HG02678 (cell line): ENCODE results near the gene MLF2.
A peak's percentile ranks its signal among the peaks of the same experiment; 100 is the strongest.

ENCODE experiments used
- ATAC-seq: cut with Tn5 transposase; IDR thresholded peaks from one replicate; pipeline ENCODE4 v1.9.1; 2021; ENCODE audit warnings: mild to moderate bottlenecking, moderate library complexity; ENCODE audit not compliant: unreplicated experiment

MLF2 gene

GRCh38 chr12:6752921-6753771 lies at the start of gene MLF2:
TSS of gene MLF2 (minus strand) at chr12:6753141. CDS start at chr12:6752334, 807 bp downstream.
- peak; percentile 86 for ATAC-seq

GRCh38 chr12:6799147-6799546 lies 46.2 kb upstream of the MLF2 start:
- no peak for ATAC-seq

DNA sequence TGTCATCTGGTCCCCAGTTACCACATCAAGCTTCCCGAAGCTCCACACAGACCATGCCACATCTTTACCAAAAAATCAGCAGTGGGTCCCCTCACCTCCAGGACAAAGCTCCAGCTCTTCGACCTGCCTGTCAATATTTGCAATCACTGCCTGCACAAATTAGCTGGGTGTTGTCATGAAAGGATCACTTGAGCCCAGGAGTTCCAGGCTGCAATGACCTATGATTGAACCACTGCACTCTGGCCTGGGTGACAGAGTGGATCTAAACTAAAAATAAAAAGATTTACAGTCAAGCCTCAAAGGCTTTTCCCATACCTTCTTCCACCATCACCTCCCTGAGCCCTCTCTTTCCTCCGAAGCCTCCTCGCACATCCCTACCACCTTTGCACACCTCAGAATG lies 43.6 kb upstream of the MLF2 start:
- no peak for ATAC-seq

DNA sequence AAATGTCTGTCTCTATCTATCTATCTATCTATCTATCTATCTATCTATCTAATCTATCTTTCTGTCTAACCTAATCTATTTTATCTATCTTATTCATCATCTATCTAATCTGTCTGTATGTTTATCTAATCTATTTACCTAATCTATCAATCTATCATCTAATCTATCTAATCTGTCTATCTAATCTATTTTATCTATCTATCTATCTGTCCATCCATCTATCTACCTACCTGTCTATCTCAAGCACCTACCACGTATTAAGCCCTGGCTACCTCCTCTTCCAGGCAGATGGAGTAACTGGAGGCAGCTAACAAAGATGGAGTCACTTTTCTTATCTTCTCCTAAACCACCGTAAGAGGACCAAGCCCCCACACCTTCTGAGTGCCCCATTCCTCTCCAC lies 42.1 kb upstream of the MLF2 start:
- ATAC-seq: no peak

GRCh38 chr12:6792522-6793201 lies 39.7 kb upstream of the MLF2 start:
- no peak for ATAC-seq

DNA sequence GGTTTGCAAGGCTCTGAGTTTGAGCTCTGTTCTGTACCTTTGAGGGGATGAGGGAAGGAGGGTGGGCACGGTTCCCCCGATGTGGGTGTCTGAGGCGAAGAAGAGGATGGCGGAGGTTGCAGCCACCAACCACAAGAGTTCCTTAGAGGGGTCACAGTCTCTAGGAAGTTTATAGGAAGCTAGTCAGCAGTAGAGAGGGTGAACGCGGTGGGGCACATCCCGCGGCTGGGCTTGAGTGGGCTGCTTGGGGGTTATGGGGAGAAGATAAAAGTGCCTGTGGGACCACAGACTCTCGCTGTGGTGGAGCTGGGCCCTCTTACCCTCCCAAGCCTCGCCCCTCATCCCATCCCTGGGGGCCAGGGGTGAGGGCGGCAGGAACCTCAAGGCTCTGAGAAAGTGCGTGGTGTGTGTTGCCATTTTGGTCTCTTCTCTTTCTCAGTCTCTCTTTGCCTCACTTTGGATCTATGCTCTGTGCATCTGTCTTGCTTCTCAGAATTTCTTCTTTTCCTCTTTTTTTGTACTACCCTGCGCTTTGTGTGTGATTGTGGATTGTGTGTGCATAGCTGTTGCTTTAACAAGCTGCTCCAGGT lies 39.1 kb upstream of the MLF2 start:
- no peak for ATAC-seq

DNA sequence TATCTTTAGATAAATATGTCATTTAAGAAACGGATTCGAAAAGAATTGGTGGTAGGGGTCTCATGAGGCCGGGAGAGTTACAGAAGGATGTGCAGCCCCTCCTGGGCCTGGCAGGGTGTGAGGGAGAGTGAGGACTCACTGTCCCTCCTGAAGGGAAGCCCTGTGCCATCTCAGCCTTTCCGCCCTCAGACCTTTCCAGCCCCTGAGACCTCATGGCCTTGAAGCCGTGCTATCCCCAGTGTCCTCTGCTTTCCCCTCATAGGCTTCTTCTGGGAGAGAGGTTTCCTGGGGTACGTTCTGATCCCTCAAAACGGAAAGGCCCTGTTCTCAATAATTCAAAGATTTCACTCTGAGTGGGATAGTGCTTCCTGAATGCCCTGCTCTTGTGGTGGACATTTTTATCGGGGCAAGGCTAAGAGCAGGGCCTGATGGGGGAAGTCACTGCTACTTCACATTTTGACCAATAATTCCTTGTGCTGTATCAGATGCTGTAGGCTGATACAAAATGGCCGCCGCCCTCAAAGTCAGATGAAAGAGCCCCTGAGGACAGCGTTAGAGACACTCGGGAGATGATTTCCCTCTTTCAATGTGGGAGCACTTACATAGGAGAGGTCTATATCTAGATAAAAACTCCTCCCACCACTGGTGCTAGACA lies 37.7 kb upstream of the MLF2 start:
- no peak for ATAC-seq

- ATAC-seq: no peak
Observed at GRCh38 chr12:6788972-6789924, 36.3 kb upstream of the MLF2 start, which contains the start of gene CD4. TSS of gene CD4 (plus strand) at chr12:6789528. CDS start at chr12:6800139, 10,611 bp downstream.

GRCh38 chr12:6787309-6787708 lies 34.4 kb upstream of the MLF2 start:
- no peak for ATAC-seq

- ATAC-seq: no peak
Observed at GRCh38 chr12:6786416-6787094, 33.6 kb upstream of the MLF2 start.

DNA sequence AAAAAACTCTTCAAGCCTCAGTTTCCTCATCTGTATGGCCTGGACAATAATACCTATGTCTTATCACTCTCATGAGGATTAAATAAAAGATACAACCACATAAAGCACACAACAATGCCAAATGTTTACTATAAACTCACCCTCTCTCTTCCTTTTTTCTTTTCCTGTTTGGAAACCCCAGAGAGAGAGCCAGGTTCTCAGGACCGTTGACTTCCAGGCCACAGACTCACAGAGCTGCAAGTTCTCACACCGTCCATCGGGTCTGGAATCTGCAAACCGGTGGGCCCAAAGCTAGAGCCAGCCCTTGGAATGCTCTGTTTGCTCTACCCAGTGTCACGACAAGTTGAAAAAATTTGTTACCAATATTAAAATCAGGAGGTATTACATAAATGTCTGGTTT lies 31.8 kb upstream of the MLF2 start:
- ATAC-seq: no peak

DNA sequence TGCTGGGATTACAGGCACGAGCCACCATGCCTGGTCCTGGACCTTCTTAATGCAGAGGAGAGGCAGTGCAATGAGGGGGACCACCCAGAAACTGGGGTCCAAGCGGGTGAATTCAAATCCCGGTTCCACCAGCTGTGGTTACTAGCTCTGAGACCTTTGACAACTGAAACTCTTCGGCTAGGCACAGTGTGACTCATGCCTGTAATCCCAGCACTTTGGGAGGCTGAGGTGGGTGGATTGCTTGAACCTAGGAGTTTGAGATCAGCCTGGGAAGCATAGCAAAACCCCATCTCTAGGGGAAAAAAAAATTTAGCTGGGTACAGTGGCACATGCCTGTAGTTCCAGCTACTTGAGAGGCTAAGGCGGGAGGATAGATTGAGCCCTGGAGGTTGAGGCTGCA lies 31.4 kb upstream of the MLF2 start:
- no peak for ATAC-seq

DNA sequence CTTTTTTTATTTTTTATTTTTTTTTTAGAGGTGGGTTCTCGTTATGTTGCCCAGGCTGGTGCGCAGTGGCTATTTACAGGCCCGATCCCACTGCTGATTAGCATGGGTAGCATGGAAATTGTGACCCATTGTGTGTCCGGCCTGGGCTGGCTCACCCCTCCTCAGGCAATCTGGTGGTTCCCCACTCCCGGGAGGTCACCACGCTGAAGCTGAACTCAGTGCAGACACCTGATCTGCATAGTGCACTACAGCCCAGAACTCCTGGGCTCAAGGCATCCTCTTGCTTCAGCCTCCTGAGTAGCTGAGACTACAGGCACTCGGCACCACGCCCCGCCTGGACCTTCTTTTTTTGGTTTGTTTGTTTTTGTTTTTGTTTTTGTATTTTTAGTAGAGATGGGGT lies 30.9 kb upstream of the MLF2 start:
- ATAC-seq: no peak

- no peak for ATAC-seq
Observed at GRCh38 chr12:6782850-6783566, 30.1 kb upstream of the MLF2 start.

DNA sequence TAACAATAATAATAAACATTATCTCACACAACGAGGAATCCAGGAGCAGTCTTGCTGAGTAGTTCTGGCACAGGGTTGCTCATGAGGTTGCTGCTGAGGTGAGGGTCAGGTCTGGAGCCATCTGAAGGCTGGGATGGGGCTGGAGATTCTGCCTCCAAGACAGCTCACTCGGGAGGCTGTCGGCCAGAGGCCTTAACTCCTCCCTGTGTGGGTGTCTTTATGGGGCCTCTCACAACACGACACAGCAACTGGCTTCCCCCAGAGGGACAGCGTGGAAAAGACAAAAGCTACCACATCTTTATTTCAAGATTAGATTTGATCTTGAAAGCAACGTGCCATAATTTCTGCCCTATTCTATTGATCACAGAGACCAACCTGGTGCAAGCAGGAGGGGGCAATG lies 29.2 kb upstream of the MLF2 start:
- no peak for ATAC-seq

GRCh38 chr12:6780573-6780972 lies 27.6 kb upstream of the MLF2 start:
- ATAC-seq: no peak

GRCh38 chr12:6779708-6780432 lies 26.9 kb upstream of the MLF2 start:
- ATAC-seq: no peak
